Measurements from ENCODE around the gene PIGC. TPM values are rescaled to one million over a fixed set of nuclear protein-coding genes. Genes with fewer than 3 reads are reported as not detected.

Gene PIGC
- total RNA-seq (2022) = 29.2 TPM in 2 replicates
- percentile 89 among the genes with signal in this experiment for Bru-seq, nascent RNA
- BruChase-seq, experiment 1, labeled RNA remaining after a 6-hour chase = percentile 86 among the genes with signal in this experiment
- BruChase-seq, experiment 2, labeled RNA remaining after a 2-hour chase = percentile 97 among the genes with signal in this experiment
- long read RNA-seq, transcript PIGC-201 (2 exons, 1,447 nt) = major isoform, 62 of 70 reads
- long read RNA-seq, partial matches to known transcripts = 0 of 70 reads
- long read RNA-seq, other reads (novel, unspliced or antisense) = 4 of 70 reads

DNA sequence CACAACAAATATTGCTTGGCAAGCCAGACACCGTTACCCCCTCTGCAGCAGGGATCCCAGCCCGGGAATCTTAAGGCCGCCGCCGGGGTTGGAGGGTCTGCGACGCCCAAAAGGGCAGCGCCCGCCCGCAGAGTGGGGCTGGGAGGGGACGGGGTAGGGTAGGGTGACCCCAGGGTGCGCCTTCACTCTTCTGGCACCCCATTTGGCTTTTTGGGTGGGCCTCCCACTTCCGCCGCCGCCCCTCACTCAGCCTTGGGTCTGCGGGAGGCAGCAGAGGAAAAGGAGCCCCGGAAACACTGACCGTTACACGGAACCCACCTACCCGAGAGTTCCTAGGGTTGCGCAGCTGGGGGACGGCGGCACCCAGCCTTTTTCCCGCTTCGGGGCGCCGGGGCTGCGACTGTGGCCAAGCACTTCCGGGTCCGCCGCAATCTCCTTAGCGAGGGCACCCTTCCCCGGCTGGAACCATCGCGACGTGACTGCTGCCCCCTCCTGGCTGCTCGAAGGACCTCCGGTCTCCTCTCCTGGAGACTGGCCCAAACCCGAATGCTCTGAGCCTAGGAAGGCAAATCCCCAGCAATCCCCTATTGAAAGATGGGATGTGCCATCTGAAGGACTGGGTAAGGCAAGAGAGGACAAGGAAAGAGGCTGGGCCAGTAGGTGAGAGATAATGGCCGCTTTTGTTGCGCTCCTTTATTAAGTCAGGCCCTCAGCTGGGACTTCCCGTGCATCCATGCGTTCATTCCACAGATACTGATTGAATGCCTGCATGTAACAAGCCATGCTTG, at the start of gene PIGC:
TSS of gene PIGC (minus strand) at position 404 of the 788 bp plus-strand sequence. CDS start 1,447 bp downstream, outside the sequence.
- H3K36me3 Mint-ChIP-seq (ENCODE audit: insufficient read depth, unreplicated experiment) = peaks cover 11% of the 10 kb centered on the region
- H3K27ac Mint-ChIP-seq (ENCODE audit: unreplicated experiment) = peak within 1 kb of the TSS; percentile 79
- no peaks in the 10 kb centered on the region for H3K27me3 Mint-ChIP-seq (ENCODE audit: unreplicated experiment)
- H3K4me1 Mint-ChIP-seq (ENCODE audit: low read depth, unreplicated experiment) = peaks cover 40% of the 10 kb centered on the region
- H3K4me3 Mint-ChIP-seq (ENCODE audit: low read depth, unreplicated experiment) = peak within 1 kb of the TSS; percentile 87
- BruUV-seq (replicated peaks) = TSS peak; percentile 64
- intact Hi-C loops (cut with micrococcal nuclease; ENCODE audit: unreplicated experiment) = loop anchor here (1.0 to 2.0 kb wide), 2 partner anchors 15 to 439 kb away; no protein-coding TSS in a partner anchor
- peak; percentile 90 for TF ChIP-seq CTCF (IDR thresholded peaks at IDR 0.05; ENCODE audit: unreplicated experiment)
- CTCF ChIA-PET = interaction anchor here (1.0 to 1.5 kb wide), 4 partner anchors 12 to 459 kb away, joined by 3 to 8 read pairs (median 4); no protein-coding TSS in a partner anchor
- H3K9me3 Mint-ChIP-seq (ENCODE audit: low read depth, unreplicated experiment) = no peaks in the 10 kb centered on the region
- DNase-seq = peak; percentile 97

DNA sequence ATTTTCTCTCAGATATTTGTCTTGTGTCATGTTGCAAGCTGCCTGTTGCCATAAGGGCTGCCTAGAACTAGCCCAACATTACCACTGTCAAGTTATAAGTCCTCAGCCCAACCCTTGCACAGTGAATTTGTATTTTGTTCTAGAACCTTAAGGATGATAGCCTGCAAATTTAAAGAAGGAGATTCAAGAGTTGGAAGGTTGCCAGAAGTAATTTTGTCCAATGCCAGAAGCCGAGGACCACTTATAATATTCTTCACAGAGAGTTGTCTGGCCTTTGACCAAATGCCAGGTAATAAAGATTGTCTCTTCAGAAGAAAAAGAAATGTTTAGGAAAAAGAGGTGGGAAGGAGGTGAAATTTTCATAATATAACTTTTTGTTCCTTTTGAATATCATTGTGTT, 48.6 kb upstream of the PIGC start:
- CTCF ChIA-PET = interaction anchor here (1.6 kb wide), 1 partner anchor 40 kb away, joined by 4 read pairs; no protein-coding TSS in a partner anchor
- no peak overlapping the region for H3K4me3 Mint-ChIP-seq (ENCODE audit: low read depth, unreplicated experiment)
- H3K27me3 Mint-ChIP-seq (ENCODE audit: unreplicated experiment) = no peaks in the 10 kb centered on the region
- DNase-seq = no peak
- TF ChIP-seq CTCF (IDR thresholded peaks at IDR 0.05; ENCODE audit: unreplicated experiment) = no peak
- no peaks in the 10 kb centered on the region for H3K36me3 Mint-ChIP-seq (ENCODE audit: insufficient read depth, unreplicated experiment)
- BruUV-seq (replicated peaks) = no TSS peak
- H3K9me3 Mint-ChIP-seq (ENCODE audit: low read depth, unreplicated experiment) = no peaks in the 10 kb centered on the region
- H3K4me1 Mint-ChIP-seq (ENCODE audit: low read depth, unreplicated experiment) = peaks cover 26% of the 10 kb centered on the region
- no peak overlapping the region for H3K27ac Mint-ChIP-seq (ENCODE audit: unreplicated experiment)
- intact Hi-C loops (cut with micrococcal nuclease; ENCODE audit: unreplicated experiment) = no loop called here

DNA sequence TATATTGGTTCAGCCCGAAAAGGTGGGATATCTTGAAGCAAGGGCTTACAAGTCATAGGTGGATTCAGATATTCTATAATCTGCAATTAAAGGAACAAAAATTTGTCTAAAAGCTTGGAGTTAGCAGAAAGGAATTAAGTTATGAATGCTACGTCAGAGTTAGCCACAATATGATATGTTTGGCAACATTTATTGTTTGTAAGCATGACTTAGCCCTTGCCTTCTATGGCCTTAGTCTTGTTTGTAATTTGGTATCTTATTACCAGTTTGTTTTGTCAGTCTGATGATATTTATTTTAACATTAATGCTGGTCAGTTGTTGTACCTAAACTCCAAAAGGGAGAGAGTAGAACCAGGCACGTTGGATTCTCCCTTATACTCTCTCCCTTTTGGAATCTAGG, 46.0 kb upstream of the PIGC start:
- Mint-ChIP-seq H3K27me3 (ENCODE audit: unreplicated experiment) (no peaks in the 10 kb centered on the region), H3K27ac (ENCODE audit: unreplicated experiment) (no peak overlapping the region), H3K4me1 (ENCODE audit: low read depth, unreplicated experiment) (peaks cover under 1% of the 10 kb centered on the region), H3K4me3 (ENCODE audit: low read depth, unreplicated experiment) (no peak overlapping the region), H3K36me3 (ENCODE audit: insufficient read depth, unreplicated experiment) (no peaks in the 10 kb centered on the region), H3K9me3 (ENCODE audit: low read depth, unreplicated experiment) (no peaks in the 10 kb centered on the region)
- DNase-seq = no peak
- intact Hi-C loops (cut with micrococcal nuclease; ENCODE audit: unreplicated experiment) = no loop called here
- CTCF ChIA-PET = no interaction called here
- BruUV-seq (replicated peaks) = no TSS peak
- no peak for TF ChIP-seq CTCF (IDR thresholded peaks at IDR 0.05; ENCODE audit: unreplicated experiment)

DNA sequence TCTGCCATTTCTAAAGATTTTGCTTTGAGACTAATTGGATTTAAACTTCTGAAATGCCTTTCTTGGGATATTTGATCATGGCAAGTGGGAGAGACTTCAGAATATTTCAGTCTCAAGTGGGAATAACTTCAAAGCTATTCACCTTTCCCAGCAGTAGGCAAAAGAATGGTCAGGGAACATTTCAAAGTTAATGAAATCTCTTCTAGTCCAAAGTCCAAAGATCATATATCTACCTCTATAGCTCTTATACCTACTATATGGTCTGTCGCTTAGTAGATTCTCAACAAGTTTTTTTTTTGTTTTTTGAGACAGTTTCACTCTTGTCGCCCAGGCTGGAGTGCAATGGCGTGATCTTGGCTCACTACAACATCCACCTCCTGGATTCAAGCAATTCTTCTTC, 44.5 kb upstream of the PIGC start:
- no peak overlapping the region for H3K4me3 Mint-ChIP-seq (ENCODE audit: low read depth, unreplicated experiment)
- H3K4me1 Mint-ChIP-seq (ENCODE audit: low read depth, unreplicated experiment) = peaks cover 13% of the 10 kb centered on the region
- no peak for DNase-seq
- CTCF ChIA-PET = interaction anchor here (1.6 kb wide), 1 partner anchor 8 kb away, joined by 3 read pairs; no protein-coding TSS in a partner anchor
- no peak for TF ChIP-seq CTCF (IDR thresholded peaks at IDR 0.05; ENCODE audit: unreplicated experiment)
- H3K9me3 Mint-ChIP-seq (ENCODE audit: low read depth, unreplicated experiment) = no peaks in the 10 kb centered on the region
- intact Hi-C loops (cut with micrococcal nuclease; ENCODE audit: unreplicated experiment) = no loop called here
- H3K27ac Mint-ChIP-seq (ENCODE audit: unreplicated experiment) = no peak overlapping the region
- no peaks in the 10 kb centered on the region for H3K27me3 Mint-ChIP-seq (ENCODE audit: unreplicated experiment)
- no TSS peak for BruUV-seq (replicated peaks)
- no peaks in the 10 kb centered on the region for H3K36me3 Mint-ChIP-seq (ENCODE audit: insufficient read depth, unreplicated experiment)
